DOHH2 (cell line): ENCODE results near the gene PRKN.

Experiments
- H3F3A ChIP-seq: fragments of 200-600 bp; sonication (generic), shearing (Covaris generic); 2 replicates; pipeline ENCODE4 v1.6.0; 2016; ENCODE audit warnings: antibody characterized with exemption, mild to moderate bottlenecking; ENCODE audit not compliant: control insufficient read depth, insufficient read depth
- H3K27ac ChIP-seq: fragments of 200-600 bp; sonication (generic); 2 replicates; pipeline ENCODE4 v1.5.1; 2014; ENCODE audit warnings: low read depth, mild to moderate bottlenecking, low read length, moderate library complexity
- H3K27me3 ChIP-seq: fragments of 200-600 bp; sonication (generic); 2 replicates; pipeline ENCODE4 v1.6.1; 2014; ENCODE audit warnings: mild to moderate bottlenecking, low read length, mixed read lengths; ENCODE audit not compliant: control insufficient read depth
- H3K36me3 ChIP-seq: fragments of 200-600 bp; sonication (generic); 2 replicates; pipeline ENCODE4 v1.6.1; 2014; ENCODE audit warnings: mild to moderate bottlenecking, low read length, moderate library complexity, mixed read lengths; ENCODE audit not compliant: control insufficient read depth
- H3K4me1 ChIP-seq: fragments of 200-600 bp; sonication (generic); 2 replicates; pipeline ENCODE4 v1.6.1; 2014; ENCODE audit warnings: mild to moderate bottlenecking, low read length, mixed read lengths; ENCODE audit not compliant: control insufficient read depth
- H3K4me2 ChIP-seq: fragments of 200-600 bp; sonication (generic); 2 replicates; pipeline ENCODE4 v1.6.0; 2014; ENCODE audit warnings: mild to moderate bottlenecking, low read length, moderate library complexity
- H3K4me3 ChIP-seq: fragments of 200-600 bp; sonication (generic); 2 replicates; pipeline ENCODE4 v1.5.1; 2014; ENCODE audit warnings: mild to moderate bottlenecking, low read length, mixed read lengths
- H3K79me2 ChIP-seq: fragments of 200-600 bp; sonication (generic); 2 replicates; pipeline ENCODE4 v1.6.1; 2014; ENCODE audit warnings: mild to moderate bottlenecking, low read length, mixed read lengths; ENCODE audit not compliant: control insufficient read depth
- H3K9me2 ChIP-seq: fragments of 200-600 bp; sonication (generic); replicated peaks from 2 replicates; pipeline ENCODE4 v1.6.1; 2014; ENCODE audit warnings: mild to moderate bottlenecking, low read length, mixed read lengths; ENCODE audit not compliant: control insufficient read depth
- H3K9me3 ChIP-seq: fragments of 200-600 bp; sonication (generic); 2 replicates; pipeline ENCODE4 v1.6.1; 2014; ENCODE audit warnings: antibody characterized with exemption, low read length, mixed read lengths; ENCODE audit not compliant: control insufficient read depth, insufficient read depth
- H4K20me1 ChIP-seq: fragments of 200-600 bp; sonication (generic); 2 replicates; pipeline ENCODE4 v1.6.0; 2014; ENCODE audit warnings: low read depth, mild to moderate bottlenecking, antibody characterized with exemption, low read length, moderate library complexity; ENCODE audit not compliant: control insufficient read depth, insufficient read depth
- EZH2phosphoT487 ChIP-seq: fragments of 200-600 bp; sonication (generic); IDR thresholded peaks from 2 replicates; pipeline ENCODE4 v1.6.1; 2017; ENCODE audit warnings: borderline replicate concordance, mild to moderate bottlenecking, antibody characterized with exemption, low read length, moderate library complexity, mixed read lengths
- TF ChIP-seq, protein P1 (sequence below): fragments of 200-600 bp; sonication (generic); IDR thresholded peaks from one replicate; pipeline ENCODE4 v1.5.1; 2014; ENCODE audit warnings: antibody characterized with exemption, mild to moderate bottlenecking, low read depth, low read length; ENCODE audit not compliant: poor library complexity, severe bottlenecking

PRKN gene

DNA sequence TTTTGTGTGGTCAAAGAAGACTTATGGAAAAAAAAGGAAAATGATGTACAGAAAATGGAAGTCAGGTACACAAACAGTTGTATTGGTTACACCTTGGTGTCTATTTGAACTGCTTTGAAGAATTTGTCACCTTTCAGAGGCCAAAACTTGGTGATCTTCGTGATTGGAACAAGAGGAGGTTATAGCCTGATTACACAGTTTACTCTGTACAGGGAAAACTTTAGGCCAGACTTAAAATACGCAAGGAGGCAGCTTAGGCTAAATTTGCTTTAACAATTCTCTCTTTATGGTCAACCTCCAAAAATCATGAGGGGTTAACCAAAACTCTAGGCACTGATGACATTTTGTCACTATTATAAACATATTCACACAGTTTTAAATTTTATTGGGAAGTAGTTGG lies 353.7 kb downstream of the PRKN start:
- H3K9me3 ChIP-seq, result 0 out of 2 replicates have a peak, but pooled peaks cover 2% of the 10 kb centered on the region
- H3F3A ChIP-seq, result no peaks in the 10 kb centered on the region
- TF ChIP-seq, protein P1, sequence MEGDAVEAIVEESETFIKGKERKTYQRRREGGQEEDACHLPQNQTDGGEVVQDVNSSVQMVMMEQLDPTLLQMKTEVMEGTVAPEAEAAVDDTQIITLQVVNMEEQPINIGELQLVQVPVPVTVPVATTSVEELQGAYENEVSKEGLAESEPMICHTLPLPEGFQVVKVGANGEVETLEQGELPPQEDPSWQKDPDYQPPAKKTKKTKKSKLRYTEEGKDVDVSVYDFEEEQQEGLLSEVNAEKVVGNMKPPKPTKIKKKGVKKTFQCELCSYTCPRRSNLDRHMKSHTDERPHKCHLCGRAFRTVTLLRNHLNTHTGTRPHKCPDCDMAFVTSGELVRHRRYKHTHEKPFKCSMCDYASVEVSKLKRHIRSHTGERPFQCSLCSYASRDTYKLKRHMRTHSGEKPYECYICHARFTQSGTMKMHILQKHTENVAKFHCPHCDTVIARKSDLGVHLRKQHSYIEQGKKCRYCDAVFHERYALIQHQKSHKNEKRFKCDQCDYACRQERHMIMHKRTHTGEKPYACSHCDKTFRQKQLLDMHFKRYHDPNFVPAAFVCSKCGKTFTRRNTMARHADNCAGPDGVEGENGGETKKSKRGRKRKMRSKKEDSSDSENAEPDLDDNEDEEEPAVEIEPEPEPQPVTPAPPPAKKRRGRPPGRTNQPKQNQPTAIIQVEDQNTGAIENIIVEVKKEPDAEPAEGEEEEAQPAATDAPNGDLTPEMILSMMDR, result no peak
- TF ChIP-seq EZH2phosphoT487, result no peak
- H3K79me2 ChIP-seq, result no peaks in the 10 kb centered on the region
- H3K9me2 ChIP-seq, result no peaks in the 10 kb centered on the region
- H3K4me1 ChIP-seq, result no peaks in the 10 kb centered on the region
- H3K27me3 ChIP-seq, result no peaks in the 10 kb centered on the region
- H3K4me2 ChIP-seq, result no peak overlapping the region
- no peak overlapping the region for H3K27ac ChIP-seq
- no peak overlapping the region for H3K4me3 ChIP-seq
- no peaks in the 10 kb centered on the region for H3K36me3 ChIP-seq
- no peaks in the 10 kb centered on the region for H4K20me1 ChIP-seq

DNA sequence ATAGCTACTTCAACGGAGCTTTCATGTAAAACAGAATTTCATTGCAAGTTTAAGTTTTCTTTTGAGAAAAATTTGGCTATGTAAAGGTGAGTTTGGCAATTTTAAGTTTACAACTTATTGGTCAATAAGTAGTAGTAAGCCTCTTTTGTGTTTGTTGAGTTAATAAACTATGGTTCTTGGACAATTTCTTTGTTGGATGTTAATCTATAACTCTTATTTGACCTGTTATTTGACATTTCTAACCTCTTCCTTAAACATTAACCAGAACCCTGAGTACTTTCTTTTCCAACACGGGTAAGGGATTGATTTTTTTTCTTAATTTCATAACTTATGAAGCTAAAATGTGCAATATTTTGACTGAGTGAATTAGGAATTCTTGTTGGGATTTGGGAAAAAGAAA lies 354.4 kb downstream of the PRKN start:
- Histone ChIP-seq H3K36me3 (no peaks in the 10 kb centered on the region), H3K9me2 (no peaks in the 10 kb centered on the region), H3K79me2 (no peaks in the 10 kb centered on the region), H4K20me1 (no peaks in the 10 kb centered on the region), H3K4me3 (no peak overlapping the region), H3K4me2 (no peak overlapping the region), H3F3A (no peaks in the 10 kb centered on the region), H3K9me3 (0 out of 2 replicates have a peak, but pooled peaks cover 2% of the 10 kb centered on the region), H3K27me3 (no peaks in the 10 kb centered on the region), H3K27ac (no peak overlapping the region), H3K4me1 (no peaks in the 10 kb centered on the region)
- TF ChIP-seq EZH2phosphoT487, result no peak

DNA sequence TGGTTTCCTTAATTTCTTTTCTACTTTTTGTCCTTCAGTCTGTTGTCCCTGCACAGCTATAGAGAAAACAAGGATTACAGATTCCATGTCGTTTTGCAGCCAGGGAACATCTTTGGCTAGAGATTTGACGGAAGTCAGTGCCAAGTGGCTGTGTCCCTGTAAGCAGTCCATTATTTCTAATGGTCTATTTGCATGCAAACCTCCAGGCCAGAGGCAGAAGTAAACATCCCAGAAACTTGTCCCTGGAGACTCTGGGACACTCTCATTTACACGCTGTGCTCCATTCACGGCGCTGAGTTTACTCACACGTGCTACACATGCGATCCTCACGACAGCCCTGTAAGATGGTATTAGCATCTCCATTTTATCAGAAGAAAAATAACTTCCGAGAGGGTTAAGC lies 355.5 kb downstream of the PRKN start:
- Histone ChIP-seq H3K4me3 (no peak overlapping the region), H3K9me3 (0 out of 2 replicates have a peak, but pooled peaks cover 2% of the 10 kb centered on the region), H3K4me2 (no peak overlapping the region), H3K36me3 (no peaks in the 10 kb centered on the region), H3K27ac (no peak overlapping the region), H3F3A (no peaks in the 10 kb centered on the region), H3K79me2 (no peaks in the 10 kb centered on the region), H3K9me2 (no peaks in the 10 kb centered on the region), H4K20me1 (no peaks in the 10 kb centered on the region), H3K4me1 (no peaks in the 10 kb centered on the region), H3K27me3 (no peaks in the 10 kb centered on the region)
- TF ChIP-seq, protein P1, result no peak
- TF ChIP-seq EZH2phosphoT487, result no peak

- H3K4me2 ChIP-seq, result no peak overlapping the region
- H3K9me2 ChIP-seq, result no peaks in the 10 kb centered on the region
- no peaks in the 10 kb centered on the region for H3K4me1 ChIP-seq
- no peaks in the 10 kb centered on the region for H4K20me1 ChIP-seq
- H3K79me2 ChIP-seq, result no peaks in the 10 kb centered on the region
- H3K36me3 ChIP-seq, result no peaks in the 10 kb centered on the region
- H3K27ac ChIP-seq, result no peak overlapping the region
- H3F3A ChIP-seq, result no peaks in the 10 kb centered on the region
- no peak overlapping the region for H3K4me3 ChIP-seq
- TF ChIP-seq, protein P1, result no peak
- no peak for TF ChIP-seq EZH2phosphoT487
- H3K27me3 ChIP-seq, result no peaks in the 10 kb centered on the region
- H3K9me3 ChIP-seq, result 0 out of 2 replicates have a peak, but pooled peaks cover 2% of the 10 kb centered on the region
Measured at GRCh38 chr6:162371121-162371520, 356.4 kb downstream of the PRKN start.
